Endothelial cell of umbilical vein (primary cell): Measurements from ENCODE around the gene PTPRE.

Experiments
- EZH2 ChIP-seq: IDR thresholded peaks from 2 replicates; pipeline ENCODE4 v1.6.1; 2012; ENCODE audit warnings: borderline replicate concordance, low read depth, mild to moderate bottlenecking, moderate library complexity, low read length, inconsistent platforms; ENCODE audit not compliant: severe bottlenecking
- FOS ChIP-seq: IDR thresholded peaks from 2 replicates; pipeline ENCODE4 v1.6.1; 2011; ENCODE audit warnings: mild to moderate bottlenecking, low read length, moderate library complexity, borderline replicate concordance; ENCODE audit not compliant: insufficient read depth
- GATA2 ChIP-seq: IDR thresholded peaks from 2 replicates; pipeline ENCODE4 v1.7.0; 2011; ENCODE audit warnings: low read depth, mild to moderate bottlenecking, moderate library complexity, mixed read lengths, low read length; ENCODE audit not compliant: insufficient read length, insufficient read depth
- MAX ChIP-seq: IDR thresholded peaks from 2 replicates; pipeline ENCODE4 v1.6.1; 2011; ENCODE audit not compliant: insufficient read depth, insufficient read length
- MYC ChIP-seq: IDR thresholded peaks from one replicate; pipeline ENCODE4 v1.6.1; 2011; ENCODE audit warnings: mild to moderate bottlenecking, low read depth, low read length
- POLR2A ChIP-seq: IDR thresholded peaks from 2 replicates; pipeline ENCODE4 v1.6.1; 2012; ENCODE audit warnings: low read depth, mild to moderate bottlenecking, control low read depth, low read length
- POLR2AphosphoS5 ChIP-seq: IDR thresholded peaks from 2 replicates; pipeline ENCODE4 v1.6.1; 2012; ENCODE audit warnings: low read depth, mild to moderate bottlenecking, control low read depth, low read length, moderate library complexity; ENCODE audit not compliant: insufficient read depth
- TF ChIP-seq, protein P1 (sequence below), 2 donors: IDR thresholded peaks; 1 replicate in 1 of 2; 2 replicates in 1 of 2; pipeline ENCODE4 v1.5.1; 2011; ENCODE audit warnings: low read length in 2 of 2, mild to moderate bottlenecking in 2 of 2, moderate library complexity in 2 of 2, control low read depth in 1 of 2, inconsistent platforms in 1 of 2, low read depth in 1 of 2; ENCODE audit not compliant: insufficient read depth in 1 of 2; ENCODE audit errors: extremely low read depth in 1 of 2

GRCh38 chr10:128046156-128046952, 139.5 kb downstream of the PTPRE start:
- TF ChIP-seq, protein P1, sequence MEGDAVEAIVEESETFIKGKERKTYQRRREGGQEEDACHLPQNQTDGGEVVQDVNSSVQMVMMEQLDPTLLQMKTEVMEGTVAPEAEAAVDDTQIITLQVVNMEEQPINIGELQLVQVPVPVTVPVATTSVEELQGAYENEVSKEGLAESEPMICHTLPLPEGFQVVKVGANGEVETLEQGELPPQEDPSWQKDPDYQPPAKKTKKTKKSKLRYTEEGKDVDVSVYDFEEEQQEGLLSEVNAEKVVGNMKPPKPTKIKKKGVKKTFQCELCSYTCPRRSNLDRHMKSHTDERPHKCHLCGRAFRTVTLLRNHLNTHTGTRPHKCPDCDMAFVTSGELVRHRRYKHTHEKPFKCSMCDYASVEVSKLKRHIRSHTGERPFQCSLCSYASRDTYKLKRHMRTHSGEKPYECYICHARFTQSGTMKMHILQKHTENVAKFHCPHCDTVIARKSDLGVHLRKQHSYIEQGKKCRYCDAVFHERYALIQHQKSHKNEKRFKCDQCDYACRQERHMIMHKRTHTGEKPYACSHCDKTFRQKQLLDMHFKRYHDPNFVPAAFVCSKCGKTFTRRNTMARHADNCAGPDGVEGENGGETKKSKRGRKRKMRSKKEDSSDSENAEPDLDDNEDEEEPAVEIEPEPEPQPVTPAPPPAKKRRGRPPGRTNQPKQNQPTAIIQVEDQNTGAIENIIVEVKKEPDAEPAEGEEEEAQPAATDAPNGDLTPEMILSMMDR (IDR thresholded peaks at IDR 0.05; ENCODE audit: extremely low read depth in 1 of 2, insufficient read depth in 1 of 2, low read depth in 1 of 2, low read length in 2 of 2), result no peak
- TF ChIP-seq MAX, result no peak
- no peak for TF ChIP-seq EZH2
- TF ChIP-seq MYC, result no peak
- TF ChIP-seq POLR2AphosphoS5, result no peak
- TF ChIP-seq FOS, result no peak
- no peak for TF ChIP-seq POLR2A
- TF ChIP-seq GATA2, result no peak
